HCT116 (cell line): Measurements from ENCODE around the gene CLEC16A.

Experiments used
- CEBPB ChIP-seq: IDR thresholded peaks from 2 replicates; pipeline ENCODE4 v1.6.1; 2012; ENCODE audit warnings: low read depth
- POLR2A ChIP-seq: IDR thresholded peaks from 2 replicates; pipeline ENCODE4 v1.7.0; 2011; ENCODE audit warnings: borderline replicate concordance; ENCODE audit not compliant: insufficient read depth, insufficient read length; ENCODE audit errors: extremely low read depth
- REST ChIP-seq: IDR thresholded peaks from 2 replicates; pipeline ENCODE4 v1.6.1; 2012; ENCODE audit warnings: low read depth
- YY1 ChIP-seq: IDR thresholded peaks from 2 replicates; pipeline ENCODE4 v1.6.1; 2011; ENCODE audit warnings: low read length, low read depth, moderate library complexity, mild to moderate bottlenecking; ENCODE audit not compliant: insufficient replicate concordance; ENCODE audit errors: extremely low read depth

- TF ChIP-seq YY1 (no peak), POLR2A (no peak), CEBPB (no peak), REST (no peak)
Measured at GRCh38 chr16:10949424-10949970, 5.1 kb downstream of the CLEC16A start.
